Neural cell (in vitro differentiated cells): ENCODE data around the gene TMEM61. TPM values are rescaled to one million over a fixed set of nuclear protein-coding genes. Genes with fewer than 3 reads are reported as not detected.

Experiments
- H2AFZ ChIP-seq: fragments of 200-600, 300-800 bp; sonication (generic), shearing (Covaris generic); 2 replicates; pipeline ENCODE4 v1.6.0; 2014; ENCODE audit warnings: low read depth, mild to moderate bottlenecking, antibody characterized with exemption, low read length, moderate library complexity
- H3F3A ChIP-seq: fragments of 200-600 bp; shearing (Covaris generic); 2 replicates; pipeline ENCODE4 v1.6.1; 2016; ENCODE audit warnings: mild to moderate bottlenecking, moderate library complexity, mixed read lengths, antibody characterized with exemption, low read length; ENCODE audit not compliant: insufficient read depth, poor library complexity, severe bottlenecking
- H3K27ac ChIP-seq: fragments of 200-600, 300-800 bp; sonication (generic), shearing (Covaris generic); 2 replicates; pipeline ENCODE4 v1.5.1; 2014; ENCODE audit warnings: mild to moderate bottlenecking, low read length, moderate library complexity
- H3K27me3 ChIP-seq: fragments of 300-800, 200-600 bp; sonication (generic), shearing (Covaris generic); 2 replicates; pipeline ENCODE4 v1.6.0; 2014; ENCODE audit warnings: mild to moderate bottlenecking, low read depth, low read length, moderate library complexity; ENCODE audit not compliant: insufficient read depth
- H3K36me3 ChIP-seq: fragments of 300-800, 200-600 bp; sonication (generic), shearing (Covaris generic); 2 replicates; pipeline ENCODE4 v1.5.1; 2014; ENCODE audit warnings: mild to moderate bottlenecking, antibody characterized with exemption, low read length, moderate library complexity; ENCODE audit not compliant: insufficient read depth
- H3K4me2 ChIP-seq: fragments of 300-800, 200-600 bp; sonication (generic), shearing (Covaris generic); 2 replicates; pipeline ENCODE4 v1.6.0; 2014; ENCODE audit warnings: mild to moderate bottlenecking, low read length
- H3K4me3 ChIP-seq: fragments of 300-800, 200-600 bp; sonication (generic), shearing (Covaris generic); 2 replicates; pipeline ENCODE4 v1.5.1; 2014; ENCODE audit warnings: mild to moderate bottlenecking, low read length, moderate library complexity
- H3K79me2 ChIP-seq: fragments of 200-600 bp; shearing (Covaris generic); replicated peaks from 2 replicates; pipeline ENCODE4 v1.6.0; 2014; ENCODE audit warnings: mild to moderate bottlenecking, low read length, moderate library complexity; ENCODE audit not compliant: insufficient read depth
- H3K9ac ChIP-seq: fragments of 300-800, 200-600 bp; sonication (generic), shearing (Covaris generic); 2 replicates; pipeline ENCODE4 v1.6.1; 2016; ENCODE audit warnings: mild to moderate bottlenecking, low read length, mixed read lengths
- H3K9me2 ChIP-seq: fragments of 200-600 bp; shearing (Covaris generic); 2 replicates; pipeline ENCODE4 v1.6.1; 2016; ENCODE audit warnings: mild to moderate bottlenecking, low read length, mixed read lengths; ENCODE audit not compliant: insufficient read depth
- H3K9me3 ChIP-seq: fragments of 200-600, 300-800 bp; sonication (generic), shearing (Covaris generic); 2 replicates; pipeline ENCODE4 v1.6.1; 2016; ENCODE audit warnings: mild to moderate bottlenecking, mixed run types, low read length, moderate library complexity, mixed read lengths
- H4K20me1 ChIP-seq: fragments of 200-600 bp; shearing (Covaris generic); 2 replicates; pipeline ENCODE4 v1.6.1; 2016; ENCODE audit warnings: mild to moderate bottlenecking, mixed run types; ENCODE audit not compliant: insufficient read depth
- EP300 ChIP-seq: fragments of 450-650 bp; conservative IDR thresholded peaks from 2 replicates; pipeline ENCODE4 v1.6.1; 2014; ENCODE audit warnings: antibody characterized with exemption, mild to moderate bottlenecking, moderate library complexity; ENCODE audit not compliant: poor library complexity, severe bottlenecking
- EZH2 ChIP-seq: fragments of 200-600, 300-800 bp; shearing (Covaris generic), sonication (generic); IDR thresholded peaks from 2 replicates; pipeline ENCODE4 v1.6.1; 2014; ENCODE audit warnings: antibody characterized with exemption, low read length, borderline replicate concordance, mild to moderate bottlenecking; ENCODE audit not compliant: insufficient read depth, poor library complexity, severe bottlenecking
- MXI1 ChIP-seq: fragments of 450-650 bp; conservative IDR thresholded peaks from 2 replicates; pipeline ENCODE4 v1.6.1; 2014; ENCODE audit warnings: antibody characterized with exemption, mild to moderate bottlenecking; ENCODE audit not compliant: poor library complexity, severe bottlenecking
- POLR2AphosphoS5 ChIP-seq: IDR thresholded peaks from 2 replicates; pipeline ENCODE4 v1.6.1; 2012
- RAD21 ChIP-seq: fragments of 450-650 bp; conservative IDR thresholded peaks from 2 replicates; pipeline ENCODE4 v1.6.1; 2014; ENCODE audit warnings: antibody characterized with exemption, mild to moderate bottlenecking, moderate library complexity
- SMC3 ChIP-seq: fragments of 450-650 bp; conservative IDR thresholded peaks from 2 replicates; pipeline ENCODE4 v1.6.1; 2014; ENCODE audit warnings: antibody characterized with exemption, mild to moderate bottlenecking, moderate library complexity; ENCODE audit not compliant: poor library complexity
- TAF1 ChIP-seq: IDR thresholded peaks from 2 replicates; pipeline ENCODE4 v1.6.1; 2012; ENCODE audit warnings: low read depth
- polyA plus RNA-seq: library from polyadenylated mRNA; depleted of rRNA; stranded (reverse); fragments of >200 nt; gene quantifications from 2 replicates; pipeline ENCODE4 v1.2.3, GENCODE V29; 2014
- TF ChIP-seq, protein P1 (sequence below): IDR thresholded peaks from 2 replicates; pipeline ENCODE4 v1.6.1; 2012; ENCODE audit warnings: borderline replicate concordance
- TF ChIP-seq, protein P2 (sequence below): fragments of 450-650 bp; IDR thresholded peaks from 2 replicates; pipeline ENCODE4 v1.5.1; 2014; ENCODE audit warnings: antibody characterized with exemption, mild to moderate bottlenecking, moderate library complexity; ENCODE audit not compliant: poor library complexity, severe bottlenecking

Gene TMEM61
- polyA plus RNA-seq, 1 donor from 2014 or later = not detected

DNA sequence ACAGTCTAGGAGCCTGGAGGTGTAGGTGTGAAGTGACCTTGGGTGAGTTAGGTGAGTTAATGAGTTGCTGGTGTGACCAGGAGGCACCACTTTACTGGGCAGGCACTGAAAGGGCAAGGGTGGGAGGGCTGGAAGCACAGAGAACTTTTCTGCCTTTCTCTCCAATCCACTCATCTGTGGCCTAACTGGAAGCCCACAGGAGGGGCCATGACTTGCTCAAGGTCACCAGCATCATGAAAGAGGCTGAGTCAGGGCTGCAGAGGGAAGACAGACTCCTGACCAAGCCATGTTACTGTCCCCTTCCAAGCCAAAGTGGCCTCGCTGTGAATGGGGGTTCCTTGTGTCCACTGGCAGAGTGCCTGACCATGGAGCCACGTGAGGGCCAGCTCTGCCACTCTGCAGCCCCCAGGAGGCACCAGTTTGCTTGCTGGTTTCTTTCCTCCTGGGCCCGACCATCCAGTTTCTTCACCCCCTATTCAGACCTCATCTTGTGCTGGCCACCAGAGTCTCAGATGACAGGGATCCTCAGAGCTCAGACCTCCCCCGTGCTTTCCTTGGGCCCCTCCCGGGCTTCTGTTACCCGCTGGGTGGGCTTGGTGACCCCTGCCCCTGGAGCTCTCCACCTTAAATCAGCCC, 14.0 kb downstream of the TMEM61 start:
- no peaks in the 10 kb centered on the region for H3K36me3 ChIP-seq
- H3K27me3 ChIP-seq = peaks cover 34% of the 10 kb centered on the region
- no peak overlapping the region for H2AFZ ChIP-seq
- H3K4me3 ChIP-seq = no peak overlapping the region
- H3K27ac ChIP-seq = no peak overlapping the region
- TF ChIP-seq EP300 (no peak), RAD21 (no peak), EZH2 (no peak), TAF1 (no peak), MXI1 (no peak), SMC3 (no peak), POLR2AphosphoS5 (no peak)
- TF ChIP-seq, protein P1, sequence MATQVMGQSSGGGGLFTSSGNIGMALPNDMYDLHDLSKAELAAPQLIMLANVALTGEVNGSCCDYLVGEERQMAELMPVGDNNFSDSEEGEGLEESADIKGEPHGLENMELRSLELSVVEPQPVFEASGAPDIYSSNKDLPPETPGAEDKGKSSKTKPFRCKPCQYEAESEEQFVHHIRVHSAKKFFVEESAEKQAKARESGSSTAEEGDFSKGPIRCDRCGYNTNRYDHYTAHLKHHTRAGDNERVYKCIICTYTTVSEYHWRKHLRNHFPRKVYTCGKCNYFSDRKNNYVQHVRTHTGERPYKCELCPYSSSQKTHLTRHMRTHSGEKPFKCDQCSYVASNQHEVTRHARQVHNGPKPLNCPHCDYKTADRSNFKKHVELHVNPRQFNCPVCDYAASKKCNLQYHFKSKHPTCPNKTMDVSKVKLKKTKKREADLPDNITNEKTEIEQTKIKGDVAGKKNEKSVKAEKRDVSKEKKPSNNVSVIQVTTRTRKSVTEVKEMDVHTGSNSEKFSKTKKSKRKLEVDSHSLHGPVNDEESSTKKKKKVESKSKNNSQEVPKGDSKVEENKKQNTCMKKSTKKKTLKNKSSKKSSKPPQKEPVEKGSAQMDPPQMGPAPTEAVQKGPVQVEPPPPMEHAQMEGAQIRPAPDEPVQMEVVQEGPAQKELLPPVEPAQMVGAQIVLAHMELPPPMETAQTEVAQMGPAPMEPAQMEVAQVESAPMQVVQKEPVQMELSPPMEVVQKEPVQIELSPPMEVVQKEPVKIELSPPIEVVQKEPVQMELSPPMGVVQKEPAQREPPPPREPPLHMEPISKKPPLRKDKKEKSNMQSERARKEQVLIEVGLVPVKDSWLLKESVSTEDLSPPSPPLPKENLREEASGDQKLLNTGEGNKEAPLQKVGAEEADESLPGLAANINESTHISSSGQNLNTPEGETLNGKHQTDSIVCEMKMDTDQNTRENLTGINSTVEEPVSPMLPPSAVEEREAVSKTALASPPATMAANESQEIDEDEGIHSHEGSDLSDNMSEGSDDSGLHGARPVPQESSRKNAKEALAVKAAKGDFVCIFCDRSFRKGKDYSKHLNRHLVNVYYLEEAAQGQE = no peak
- TF ChIP-seq, protein P2, sequence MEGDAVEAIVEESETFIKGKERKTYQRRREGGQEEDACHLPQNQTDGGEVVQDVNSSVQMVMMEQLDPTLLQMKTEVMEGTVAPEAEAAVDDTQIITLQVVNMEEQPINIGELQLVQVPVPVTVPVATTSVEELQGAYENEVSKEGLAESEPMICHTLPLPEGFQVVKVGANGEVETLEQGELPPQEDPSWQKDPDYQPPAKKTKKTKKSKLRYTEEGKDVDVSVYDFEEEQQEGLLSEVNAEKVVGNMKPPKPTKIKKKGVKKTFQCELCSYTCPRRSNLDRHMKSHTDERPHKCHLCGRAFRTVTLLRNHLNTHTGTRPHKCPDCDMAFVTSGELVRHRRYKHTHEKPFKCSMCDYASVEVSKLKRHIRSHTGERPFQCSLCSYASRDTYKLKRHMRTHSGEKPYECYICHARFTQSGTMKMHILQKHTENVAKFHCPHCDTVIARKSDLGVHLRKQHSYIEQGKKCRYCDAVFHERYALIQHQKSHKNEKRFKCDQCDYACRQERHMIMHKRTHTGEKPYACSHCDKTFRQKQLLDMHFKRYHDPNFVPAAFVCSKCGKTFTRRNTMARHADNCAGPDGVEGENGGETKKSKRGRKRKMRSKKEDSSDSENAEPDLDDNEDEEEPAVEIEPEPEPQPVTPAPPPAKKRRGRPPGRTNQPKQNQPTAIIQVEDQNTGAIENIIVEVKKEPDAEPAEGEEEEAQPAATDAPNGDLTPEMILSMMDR = no peak
- no peak overlapping the region for H3K4me2 ChIP-seq
- no peaks in the 10 kb centered on the region for H4K20me1 ChIP-seq
- H3K9me3 ChIP-seq = peaks cover 2% of the 10 kb centered on the region
- no peaks in the 10 kb centered on the region for H3K9me2 ChIP-seq
- H3K9ac ChIP-seq = no peak overlapping the region
- H3F3A ChIP-seq = no peaks in the 10 kb centered on the region
- H3K79me2 ChIP-seq = no peaks in the 10 kb centered on the region

DNA sequence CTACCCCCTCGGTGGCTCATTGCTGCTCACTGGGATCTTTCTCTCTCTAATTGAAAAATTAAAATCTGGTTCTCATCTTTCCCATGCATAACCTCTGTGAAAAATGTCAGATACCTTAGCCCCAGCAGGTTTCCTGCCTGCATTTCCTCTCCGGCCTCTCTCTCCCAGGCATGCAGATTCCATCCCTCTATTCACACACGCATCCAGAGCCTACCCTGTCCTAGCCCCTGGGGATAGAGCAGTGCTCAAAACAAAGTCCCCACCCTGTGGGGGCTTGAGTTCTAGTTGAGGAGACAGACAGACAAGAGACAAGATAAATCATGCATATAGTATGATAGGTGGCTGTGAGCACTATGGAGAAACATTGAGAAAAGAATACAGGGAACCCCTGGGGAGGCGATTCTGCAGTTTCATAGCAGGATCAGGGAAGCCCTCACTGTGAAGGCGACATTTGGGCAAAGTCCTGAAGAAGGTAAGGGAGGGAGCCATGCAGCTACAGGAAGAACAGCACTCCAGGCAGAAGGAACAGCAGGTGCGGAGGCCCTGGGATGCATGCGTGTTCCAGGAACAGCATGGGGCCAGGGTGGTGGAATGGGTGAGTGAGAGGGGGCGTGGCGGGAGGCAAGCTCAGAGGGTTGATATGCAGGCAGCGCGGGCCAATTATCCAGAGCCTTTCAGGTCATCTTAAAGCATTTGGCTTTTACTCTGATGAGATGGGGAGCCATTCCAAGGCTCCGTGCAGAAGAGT, 14.8 kb downstream of the TMEM61 start:
- no peak overlapping the region for H3K9ac ChIP-seq
- H4K20me1 ChIP-seq = no peaks in the 10 kb centered on the region
- H3K9me2 ChIP-seq = no peaks in the 10 kb centered on the region
- no peaks in the 10 kb centered on the region for H3K36me3 ChIP-seq
- H3K27ac ChIP-seq = no peak overlapping the region
- no peak overlapping the region for H2AFZ ChIP-seq
- no peaks in the 10 kb centered on the region for H3F3A ChIP-seq
- no peaks in the 10 kb centered on the region for H3K79me2 ChIP-seq
- no peak overlapping the region for H3K4me2 ChIP-seq
- peaks cover 2% of the 10 kb centered on the region for H3K9me3 ChIP-seq
- H3K4me3 ChIP-seq = no peak overlapping the region
- TF ChIP-seq EZH2 (no peak), EP300 (no peak), POLR2AphosphoS5 (no peak), TAF1 (no peak), RAD21 (no peak)
- TF ChIP-seq, protein P1 = no peak
- peaks cover 34% of the 10 kb centered on the region for H3K27me3 ChIP-seq
